DOHH2 (cell line): ENCODE data around the gene TEX14.

ENCODE experiments used
- H3F3A ChIP-seq: fragments of 200-600 bp; sonication (generic), shearing (Covaris generic); 2 replicates; pipeline ENCODE4 v1.6.0; 2016; ENCODE audit warnings: antibody characterized with exemption, mild to moderate bottlenecking; ENCODE audit not compliant: control insufficient read depth, insufficient read depth
- H3K27ac ChIP-seq: fragments of 200-600 bp; sonication (generic); 2 replicates; pipeline ENCODE4 v1.5.1; 2014; ENCODE audit warnings: low read depth, mild to moderate bottlenecking, low read length, moderate library complexity
- H3K27me3 ChIP-seq: fragments of 200-600 bp; sonication (generic); 2 replicates; pipeline ENCODE4 v1.6.1; 2014; ENCODE audit warnings: mild to moderate bottlenecking, low read length, mixed read lengths; ENCODE audit not compliant: control insufficient read depth
- H3K36me3 ChIP-seq: fragments of 200-600 bp; sonication (generic); 2 replicates; pipeline ENCODE4 v1.6.1; 2014; ENCODE audit warnings: mild to moderate bottlenecking, low read length, moderate library complexity, mixed read lengths; ENCODE audit not compliant: control insufficient read depth
- H3K4me1 ChIP-seq: fragments of 200-600 bp; sonication (generic); 2 replicates; pipeline ENCODE4 v1.6.1; 2014; ENCODE audit warnings: mild to moderate bottlenecking, low read length, mixed read lengths; ENCODE audit not compliant: control insufficient read depth
- H3K4me2 ChIP-seq: fragments of 200-600 bp; sonication (generic); 2 replicates; pipeline ENCODE4 v1.6.0; 2014; ENCODE audit warnings: mild to moderate bottlenecking, low read length, moderate library complexity
- H3K4me3 ChIP-seq: fragments of 200-600 bp; sonication (generic); 2 replicates; pipeline ENCODE4 v1.5.1; 2014; ENCODE audit warnings: mild to moderate bottlenecking, low read length, mixed read lengths
- H3K79me2 ChIP-seq: fragments of 200-600 bp; sonication (generic); 2 replicates; pipeline ENCODE4 v1.6.1; 2014; ENCODE audit warnings: mild to moderate bottlenecking, low read length, mixed read lengths; ENCODE audit not compliant: control insufficient read depth
- H3K9me2 ChIP-seq: fragments of 200-600 bp; sonication (generic); replicated peaks from 2 replicates; pipeline ENCODE4 v1.6.1; 2014; ENCODE audit warnings: mild to moderate bottlenecking, low read length, mixed read lengths; ENCODE audit not compliant: control insufficient read depth
- H3K9me3 ChIP-seq: fragments of 200-600 bp; sonication (generic); 2 replicates; pipeline ENCODE4 v1.6.1; 2014; ENCODE audit warnings: antibody characterized with exemption, low read length, mixed read lengths; ENCODE audit not compliant: control insufficient read depth, insufficient read depth
- H4K20me1 ChIP-seq: fragments of 200-600 bp; sonication (generic); 2 replicates; pipeline ENCODE4 v1.6.0; 2014; ENCODE audit warnings: low read depth, mild to moderate bottlenecking, antibody characterized with exemption, low read length, moderate library complexity; ENCODE audit not compliant: control insufficient read depth, insufficient read depth
- CTCF ChIP-seq: fragments of 200-600 bp; sonication (generic); IDR thresholded peaks from one replicate; pipeline ENCODE4 v1.5.1; 2014; ENCODE audit warnings: antibody characterized with exemption, mild to moderate bottlenecking, low read depth, low read length; ENCODE audit not compliant: poor library complexity, severe bottlenecking
- EZH2phosphoT487 ChIP-seq: fragments of 200-600 bp; sonication (generic); IDR thresholded peaks from 2 replicates; pipeline ENCODE4 v1.6.1; 2017; ENCODE audit warnings: borderline replicate concordance, mild to moderate bottlenecking, antibody characterized with exemption, low read length, moderate library complexity, mixed read lengths

Gene TEX14

GRCh38 chr17:58706351-58707140, 14.7 kb upstream of the TEX14 start:
- H4K20me1 ChIP-seq: no peaks in the 10 kb centered on the region
- H3K4me1 ChIP-seq: peaks cover 6% of the 10 kb centered on the region; the same call in 1 of the 2 replicates
- no peak overlapping the region for H3K4me3 ChIP-seq
- no peaks in the 10 kb centered on the region for H3K27me3 ChIP-seq
- 0 out of 2 replicates have a peak, but pooled peaks cover 3% of the 10 kb centered on the region for H3K79me2 ChIP-seq
- H3K27ac ChIP-seq: no peak overlapping the region
- no peaks in the 10 kb centered on the region for H3K9me2 ChIP-seq
- H3K9me3 ChIP-seq: no peaks in the 10 kb centered on the region
- H3F3A ChIP-seq: peaks cover 13% of the 10 kb centered on the region; the same call in 1 of the 2 replicates
- H3K4me2 ChIP-seq: no peak overlapping the region
- H3K36me3 ChIP-seq: peaks cover 59% of the 10 kb centered on the region
- TF ChIP-seq EZH2phosphoT487 (no peak), CTCF (no peak)

- no peaks in the 10 kb centered on the region for H3K9me2 ChIP-seq
- 0 out of 2 replicates have a peak, but pooled peaks cover 6% of the 10 kb centered on the region for H3K79me2 ChIP-seq
- no peaks in the 10 kb centered on the region for H3K27me3 ChIP-seq
- H3K27ac ChIP-seq: no peak overlapping the region
- peaks cover 3% of the 10 kb centered on the region; the same call in 1 of the 2 replicates for H3K4me1 ChIP-seq
- TF ChIP-seq EZH2phosphoT487 (no peak), CTCF (no peak)
- no peak overlapping the region for H3K4me2 ChIP-seq
- peaks cover 5% of the 10 kb centered on the region; the same call in 1 of the 2 replicates for H3F3A ChIP-seq
- H4K20me1 ChIP-seq: no peaks in the 10 kb centered on the region
- peaks cover 61% of the 10 kb centered on the region for H3K36me3 ChIP-seq
- no peak overlapping the region for H3K4me3 ChIP-seq
- no peaks in the 10 kb centered on the region for H3K9me3 ChIP-seq
Measured at GRCh38 chr17:58703916-58704286, 12.1 kb upstream of the TEX14 start.

GRCh38 chr17:58703137-58703915, 11.5 kb upstream of the TEX14 start:
- H3K36me3 ChIP-seq: peaks cover 60% of the 10 kb centered on the region

More at GRCh38 chr17:58703137-58703915, 11.5 kb upstream of the TEX14 start:
- no peak overlapping the region for H3K4me3 ChIP-seq
- H3K4me1 ChIP-seq: peaks cover 3% of the 10 kb centered on the region; the same call in 1 of the 2 replicates
- H3K4me2 ChIP-seq: no peak overlapping the region
- H3K9me2 ChIP-seq: no peaks in the 10 kb centered on the region
- H3K9me3 ChIP-seq: no peaks in the 10 kb centered on the region
- H3K79me2 ChIP-seq: 0 out of 2 replicates have a peak, but pooled peaks cover 6% of the 10 kb centered on the region
- H3F3A ChIP-seq: peaks cover 5% of the 10 kb centered on the region; the same call in 1 of the 2 replicates
- no peaks in the 10 kb centered on the region for H3K27me3 ChIP-seq
- H3K27ac ChIP-seq: no peak overlapping the region
- H4K20me1 ChIP-seq: no peaks in the 10 kb centered on the region
- TF ChIP-seq EZH2phosphoT487: no peak
- no peak for TF ChIP-seq CTCF
